Neural cell (in vitro differentiated cells): ENCODE results near the gene LRRC8B. TPM values are rescaled to one million over a fixed set of nuclear protein-coding genes. Genes with fewer than 3 reads are reported as not detected.

Experiments used
- H2AFZ ChIP-seq: fragments of 200-600, 300-800 bp; sonication (generic), shearing (Covaris generic); 2 replicates; pipeline ENCODE4 v1.6.0; 2014; ENCODE audit warnings: low read depth, mild to moderate bottlenecking, antibody characterized with exemption, low read length, moderate library complexity
- H3F3A ChIP-seq: fragments of 200-600 bp; shearing (Covaris generic); 2 replicates; pipeline ENCODE4 v1.6.1; 2016; ENCODE audit warnings: mild to moderate bottlenecking, moderate library complexity, mixed read lengths, antibody characterized with exemption, low read length; ENCODE audit not compliant: insufficient read depth, poor library complexity, severe bottlenecking
- H3K27ac ChIP-seq: fragments of 200-600, 300-800 bp; sonication (generic), shearing (Covaris generic); 2 replicates; pipeline ENCODE4 v1.5.1; 2014; ENCODE audit warnings: mild to moderate bottlenecking, low read length, moderate library complexity
- H3K27me3 ChIP-seq: fragments of 300-800, 200-600 bp; sonication (generic), shearing (Covaris generic); 2 replicates; pipeline ENCODE4 v1.6.0; 2014; ENCODE audit warnings: mild to moderate bottlenecking, low read depth, low read length, moderate library complexity; ENCODE audit not compliant: insufficient read depth
- H3K36me3 ChIP-seq: fragments of 300-800, 200-600 bp; sonication (generic), shearing (Covaris generic); 2 replicates; pipeline ENCODE4 v1.5.1; 2014; ENCODE audit warnings: mild to moderate bottlenecking, antibody characterized with exemption, low read length, moderate library complexity; ENCODE audit not compliant: insufficient read depth
- H3K4me2 ChIP-seq: fragments of 300-800, 200-600 bp; sonication (generic), shearing (Covaris generic); 2 replicates; pipeline ENCODE4 v1.6.0; 2014; ENCODE audit warnings: mild to moderate bottlenecking, low read length
- H3K4me3 ChIP-seq: fragments of 300-800, 200-600 bp; sonication (generic), shearing (Covaris generic); 2 replicates; pipeline ENCODE4 v1.5.1; 2014; ENCODE audit warnings: mild to moderate bottlenecking, low read length, moderate library complexity
- H3K79me2 ChIP-seq: fragments of 200-600 bp; shearing (Covaris generic); replicated peaks from 2 replicates; pipeline ENCODE4 v1.6.0; 2014; ENCODE audit warnings: mild to moderate bottlenecking, low read length, moderate library complexity; ENCODE audit not compliant: insufficient read depth
- H3K9ac ChIP-seq: fragments of 300-800, 200-600 bp; sonication (generic), shearing (Covaris generic); 2 replicates; pipeline ENCODE4 v1.6.1; 2016; ENCODE audit warnings: mild to moderate bottlenecking, low read length, mixed read lengths
- H3K9me2 ChIP-seq: fragments of 200-600 bp; shearing (Covaris generic); 2 replicates; pipeline ENCODE4 v1.6.1; 2016; ENCODE audit warnings: mild to moderate bottlenecking, low read length, mixed read lengths; ENCODE audit not compliant: insufficient read depth
- H3K9me3 ChIP-seq: fragments of 200-600, 300-800 bp; sonication (generic), shearing (Covaris generic); 2 replicates; pipeline ENCODE4 v1.6.1; 2016; ENCODE audit warnings: mild to moderate bottlenecking, mixed run types, low read length, moderate library complexity, mixed read lengths
- H4K20me1 ChIP-seq: fragments of 200-600 bp; shearing (Covaris generic); 2 replicates; pipeline ENCODE4 v1.6.1; 2016; ENCODE audit warnings: mild to moderate bottlenecking, mixed run types; ENCODE audit not compliant: insufficient read depth
- CTCF ChIP-seq: fragments of 450-650 bp; IDR thresholded peaks from 2 replicates; pipeline ENCODE4 v1.5.1; 2014; ENCODE audit warnings: antibody characterized with exemption, mild to moderate bottlenecking, moderate library complexity; ENCODE audit not compliant: poor library complexity, severe bottlenecking
- EP300 ChIP-seq: fragments of 450-650 bp; conservative IDR thresholded peaks from 2 replicates; pipeline ENCODE4 v1.6.1; 2014; ENCODE audit warnings: antibody characterized with exemption, mild to moderate bottlenecking, moderate library complexity; ENCODE audit not compliant: poor library complexity, severe bottlenecking
- EZH2 ChIP-seq: fragments of 200-600, 300-800 bp; shearing (Covaris generic), sonication (generic); IDR thresholded peaks from 2 replicates; pipeline ENCODE4 v1.6.1; 2014; ENCODE audit warnings: antibody characterized with exemption, low read length, borderline replicate concordance, mild to moderate bottlenecking; ENCODE audit not compliant: insufficient read depth, poor library complexity, severe bottlenecking
- MXI1 ChIP-seq: fragments of 450-650 bp; conservative IDR thresholded peaks from 2 replicates; pipeline ENCODE4 v1.6.1; 2014; ENCODE audit warnings: antibody characterized with exemption, mild to moderate bottlenecking; ENCODE audit not compliant: poor library complexity, severe bottlenecking
- POLR2AphosphoS5 ChIP-seq: IDR thresholded peaks from 2 replicates; pipeline ENCODE4 v1.6.1; 2012
- RAD21 ChIP-seq: fragments of 450-650 bp; conservative IDR thresholded peaks from 2 replicates; pipeline ENCODE4 v1.6.1; 2014; ENCODE audit warnings: antibody characterized with exemption, mild to moderate bottlenecking, moderate library complexity
- REST ChIP-seq: IDR thresholded peaks from 2 replicates; pipeline ENCODE4 v1.6.1; 2012; ENCODE audit warnings: borderline replicate concordance
- SMC3 ChIP-seq: fragments of 450-650 bp; conservative IDR thresholded peaks from 2 replicates; pipeline ENCODE4 v1.6.1; 2014; ENCODE audit warnings: antibody characterized with exemption, mild to moderate bottlenecking, moderate library complexity; ENCODE audit not compliant: poor library complexity
- TAF1 ChIP-seq: IDR thresholded peaks from 2 replicates; pipeline ENCODE4 v1.6.1; 2012; ENCODE audit warnings: low read depth
- polyA plus RNA-seq: library from polyadenylated mRNA; depleted of rRNA; stranded (reverse); fragments of >200 nt; gene quantifications from 2 replicates; pipeline ENCODE4 v1.2.3, GENCODE V29; 2014

LRRC8B gene
- polyA plus RNA-seq, 1 donor from 2014 or later: 15.9 TPM

- Histone ChIP-seq H3K9me3 (no peaks in the 10 kb centered on the region), H3K9me2 (no peaks in the 10 kb centered on the region), H3K4me2 (no peak overlapping the region), H3K9ac (no peak overlapping the region), H2AFZ (no peak overlapping the region), H3K79me2 (no peaks in the 10 kb centered on the region), H3K27me3 (no peaks in the 10 kb centered on the region), H4K20me1 (no peaks in the 10 kb centered on the region), H3F3A (no peaks in the 10 kb centered on the region), H3K36me3 (no peaks in the 10 kb centered on the region), H3K4me3 (no peak overlapping the region), H3K27ac (no peak overlapping the region)
- TF ChIP-seq RAD21 (no peak), TAF1 (no peak), CTCF (no peak), POLR2AphosphoS5 (no peak), REST (no peak), EZH2 (no peak), SMC3 (no peak), EP300 (no peak), MXI1 (no peak)
Measured at GRCh38 chr1:89600451-89601224, 76.0 kb downstream of the LRRC8B start.

GRCh38 chr1:89602871-89603404 lies 78.3 kb downstream of the LRRC8B start:
- TF ChIP-seq EP300: no peak
- no peak for TF ChIP-seq CTCF
- TF ChIP-seq TAF1: no peak
- no peak for TF ChIP-seq SMC3
- no peak overlapping the region for H3K4me3 ChIP-seq
- H4K20me1 ChIP-seq: no peaks in the 10 kb centered on the region
- H3K79me2 ChIP-seq: no peaks in the 10 kb centered on the region
- H3K27ac ChIP-seq: no peak overlapping the region
- H3K9me2 ChIP-seq: no peaks in the 10 kb centered on the region
- H3F3A ChIP-seq: no peaks in the 10 kb centered on the region
- no peak overlapping the region for H3K9ac ChIP-seq
- H2AFZ ChIP-seq: no peak overlapping the region
- no peak overlapping the region for H3K4me2 ChIP-seq
- no peaks in the 10 kb centered on the region for H3K9me3 ChIP-seq
- H3K27me3 ChIP-seq: no peaks in the 10 kb centered on the region
- H3K36me3 ChIP-seq: no peaks in the 10 kb centered on the region
